Lower leg skin (tissue), 4 donors: Measurements from ENCODE around the gene NELFCD. TPM values are rescaled to one million over a fixed set of nuclear protein-coding genes. Genes with fewer than 3 reads are reported as not detected.

Source experiments
- DNase-seq, 2 donors: peaks; one replicate each; pipeline ENCODE4 v3.0.0-alpha.2; 2019; ENCODE audit warnings: low spot score in 2 of 2
- H3K4me3 ChIP-seq: fragments of 200-600 bp; sonication (generic); 2 replicates; pipeline ENCODE4 v1.5.1; 2017; ENCODE audit warnings: mild to moderate bottlenecking, low read depth; ENCODE audit not compliant: poor library complexity, severe bottlenecking
- POLR2A ChIP-seq, 2 donors: fragments of 450-650 bp; IDR thresholded peaks; one replicate each; pipeline ENCODE4 v1.6.1; 2016 to 2017; ENCODE audit warnings: antibody characterized with exemption in 2 of 2, mild to moderate bottlenecking in 1 of 2, moderate library complexity in 1 of 2
- WGBS, 2 donors: methylation state at CpG; one replicate each; pipeline ENCODE4 v1.1.5; 2018; 5-methylcytosine and 5-hydroxymethylcytosine counted together
- intact Hi-C: fragments of 100-400 bp; cut with DNase I; formaldehyde crosslinking; loops from one replicate; pipeline ENCODE4 v1.15.0; 2023; ENCODE audit warnings: low total_unique reads
- total RNA-seq, 4 donors: library from RNA; depleted of rRNA; stranded (reverse); fragments of >200 nt; gene quantifications; one replicate each; pipeline ENCODE4 v1.1.0, GENCODE V29; 2016
- TF ChIP-seq, protein P1 (sequence below), 3 donors: fragments of 450-650 bp; IDR thresholded peaks; one replicate each; pipeline ENCODE4 v1.5.1; 2016; ENCODE audit warnings: antibody characterized with exemption in 3 of 3, mild to moderate bottlenecking in 3 of 3, moderate library complexity in 2 of 3

The NELFCD gene
- total RNA-seq, 4 donors from 2014 or later = 36.9 to 53.8 (median 44.6) TPM

DNA sequence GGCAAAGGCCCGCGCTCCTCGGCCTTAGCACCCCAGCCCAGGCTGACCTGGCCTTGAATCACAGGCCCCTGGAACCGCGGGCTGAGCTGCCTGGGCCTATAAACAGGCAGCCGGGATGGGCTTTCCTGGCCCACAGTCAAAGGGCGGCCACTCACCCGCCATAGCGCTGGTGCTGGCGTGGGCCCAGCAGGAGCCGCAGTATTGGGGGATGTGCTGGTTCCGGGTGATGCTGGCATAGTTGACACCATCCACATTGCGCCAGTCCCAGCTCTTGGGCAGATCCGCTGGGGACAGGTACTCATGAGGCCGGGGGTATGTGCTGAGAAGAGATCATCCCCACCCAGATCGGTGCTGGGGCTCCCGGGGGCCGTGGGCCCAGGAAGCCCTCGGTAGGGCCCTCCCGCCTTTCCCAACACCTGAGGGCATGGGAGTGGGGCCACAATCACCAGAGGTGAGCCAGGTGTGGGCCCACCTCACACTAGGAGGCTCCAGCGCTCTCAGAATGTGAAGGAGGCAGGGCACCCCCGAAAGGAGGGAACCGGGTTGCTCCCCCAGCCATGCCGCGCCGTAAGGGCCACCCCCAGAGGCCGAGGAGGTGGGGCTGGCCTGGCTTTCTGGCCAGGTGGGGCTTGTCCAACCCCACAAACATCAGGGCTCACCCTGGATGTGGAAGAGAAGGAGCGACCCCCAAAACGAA, 25.3 kb downstream of the NELFCD start:
- H3K4me3 ChIP-seq = peak overlapping the region; percentile 44
- peak in 1 of 2 donors; percentile 87 for DNase-seq
- WGBS, 2 donors = 22 to 25% methylated on average over 22 to 28 of the region's 29 CpGs
- intact Hi-C loops = no loop called here
- TF ChIP-seq POLR2A (IDR thresholded peaks at IDR 0.05) = no peak
- TF ChIP-seq, protein P1, sequence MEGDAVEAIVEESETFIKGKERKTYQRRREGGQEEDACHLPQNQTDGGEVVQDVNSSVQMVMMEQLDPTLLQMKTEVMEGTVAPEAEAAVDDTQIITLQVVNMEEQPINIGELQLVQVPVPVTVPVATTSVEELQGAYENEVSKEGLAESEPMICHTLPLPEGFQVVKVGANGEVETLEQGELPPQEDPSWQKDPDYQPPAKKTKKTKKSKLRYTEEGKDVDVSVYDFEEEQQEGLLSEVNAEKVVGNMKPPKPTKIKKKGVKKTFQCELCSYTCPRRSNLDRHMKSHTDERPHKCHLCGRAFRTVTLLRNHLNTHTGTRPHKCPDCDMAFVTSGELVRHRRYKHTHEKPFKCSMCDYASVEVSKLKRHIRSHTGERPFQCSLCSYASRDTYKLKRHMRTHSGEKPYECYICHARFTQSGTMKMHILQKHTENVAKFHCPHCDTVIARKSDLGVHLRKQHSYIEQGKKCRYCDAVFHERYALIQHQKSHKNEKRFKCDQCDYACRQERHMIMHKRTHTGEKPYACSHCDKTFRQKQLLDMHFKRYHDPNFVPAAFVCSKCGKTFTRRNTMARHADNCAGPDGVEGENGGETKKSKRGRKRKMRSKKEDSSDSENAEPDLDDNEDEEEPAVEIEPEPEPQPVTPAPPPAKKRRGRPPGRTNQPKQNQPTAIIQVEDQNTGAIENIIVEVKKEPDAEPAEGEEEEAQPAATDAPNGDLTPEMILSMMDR (IDR thresholded peaks at IDR 0.05) = no peak

DNA sequence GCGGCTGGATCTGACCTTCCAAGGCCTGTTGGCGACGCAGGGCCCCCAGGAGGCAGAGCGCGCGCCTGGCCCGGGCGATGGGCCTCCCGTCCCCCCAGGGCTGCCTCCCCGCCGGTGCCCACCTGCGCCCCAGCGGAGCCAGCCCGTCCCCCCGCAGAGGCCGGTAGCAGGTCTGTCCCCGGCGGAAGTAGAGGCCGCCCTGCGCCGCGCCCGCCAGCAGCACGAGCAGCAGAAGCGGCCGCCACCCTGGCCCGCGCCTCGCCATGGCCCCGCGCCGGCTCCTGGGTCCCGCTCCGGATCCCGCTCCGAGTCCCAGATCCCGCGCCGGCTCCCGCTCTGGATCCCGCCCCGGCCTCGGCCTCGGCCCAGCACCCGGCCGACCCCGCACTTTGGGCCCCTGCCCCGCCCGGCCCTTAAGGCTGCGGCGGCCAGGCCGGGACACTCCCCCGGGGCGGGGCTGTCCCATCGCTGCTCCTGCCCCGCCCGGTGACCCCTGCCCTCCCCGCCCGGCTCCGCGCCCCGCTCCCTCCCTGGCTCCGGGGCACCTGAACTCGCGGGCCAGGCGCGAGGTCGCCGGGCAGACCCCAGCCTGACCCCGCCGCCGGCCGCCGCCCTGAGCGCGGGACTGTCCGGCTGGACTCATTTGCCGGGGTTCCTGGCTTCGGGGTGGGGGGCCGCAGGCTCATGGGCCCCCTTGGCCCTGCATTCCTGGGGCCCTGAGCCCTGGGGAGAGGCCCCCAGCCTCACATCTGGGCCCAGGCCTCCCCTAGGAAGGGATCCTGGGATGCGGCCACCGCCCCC, 26.0 kb downstream of the NELFCD start, which contains the start of gene CTSZ:
TSS of gene CTSZ (minus strand) at position 391 of the 801 bp plus-strand sequence. CDS start at position 265, 126 bp downstream.
- peak in 1 of 2 donors; percentile 90 for DNase-seq

DNA sequence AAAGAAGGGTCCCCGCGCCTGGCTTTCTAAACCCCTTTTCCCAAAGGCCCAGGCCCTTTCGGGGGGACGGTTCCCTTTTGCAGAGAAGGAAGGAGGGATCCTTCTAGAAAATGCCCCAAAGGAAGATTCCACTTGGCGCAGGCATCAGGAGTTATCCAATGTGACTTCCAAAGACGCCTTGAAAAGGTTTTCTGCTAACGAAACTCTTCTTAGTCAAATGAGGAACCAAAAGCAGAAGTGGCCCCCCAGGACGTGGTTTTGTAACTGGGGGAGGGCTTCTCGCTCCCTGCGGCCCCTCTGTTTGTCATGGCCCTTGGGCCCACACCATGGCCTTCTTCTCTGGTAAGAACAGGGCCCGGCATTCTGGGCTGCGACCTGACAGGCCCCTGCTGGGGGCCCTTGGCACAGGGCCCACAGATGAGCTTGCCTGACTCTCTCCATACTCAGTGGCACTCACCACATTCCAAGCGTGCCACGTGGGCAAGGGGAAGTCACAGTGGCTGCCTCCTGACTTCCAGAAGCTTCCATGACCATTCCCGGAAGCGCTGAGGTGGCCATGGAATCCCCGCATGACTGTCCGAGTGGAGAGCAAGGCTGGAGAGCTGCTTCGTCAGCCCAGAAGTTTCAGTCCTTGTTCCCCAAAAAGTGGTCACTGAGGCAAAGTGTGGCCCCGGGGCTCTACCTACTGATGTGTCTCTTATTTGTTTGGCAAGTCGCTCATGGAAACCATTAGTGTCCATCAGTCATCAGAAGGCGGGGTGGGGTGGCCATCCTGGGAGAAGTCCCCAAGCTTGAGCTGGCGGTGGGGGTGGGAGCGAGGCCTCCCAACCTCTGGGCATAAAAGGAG, 26.8 kb downstream of the NELFCD start:
- intact Hi-C loops = no loop called here
- TF ChIP-seq, protein P1 (IDR thresholded peaks at IDR 0.05) = no peak
- TF ChIP-seq POLR2A (IDR thresholded peaks at IDR 0.05) = no peak
- H3K4me3 ChIP-seq = peak overlapping the region; percentile 44
- 76 to 86% methylated on average over 23 of the region's 24 CpGs for WGBS, 2 donors
- peak; percentile 43 to 91 for DNase-seq

More for the DNA sequence above, 26.0 kb downstream of the NELFCD start, which contains the start of gene CTSZ:
- intact Hi-C loops = no loop called here
- TF ChIP-seq, protein P1 (IDR thresholded peaks at IDR 0.05) = no peak
- TF ChIP-seq POLR2A (IDR thresholded peaks at IDR 0.05) = no peak
- 7 to 80% methylated on average over 1 to 30 of the region's 82 CpGs for WGBS, 2 donors
- H3K4me3 ChIP-seq = peak within 1 kb of the TSS; percentile 44

DNA sequence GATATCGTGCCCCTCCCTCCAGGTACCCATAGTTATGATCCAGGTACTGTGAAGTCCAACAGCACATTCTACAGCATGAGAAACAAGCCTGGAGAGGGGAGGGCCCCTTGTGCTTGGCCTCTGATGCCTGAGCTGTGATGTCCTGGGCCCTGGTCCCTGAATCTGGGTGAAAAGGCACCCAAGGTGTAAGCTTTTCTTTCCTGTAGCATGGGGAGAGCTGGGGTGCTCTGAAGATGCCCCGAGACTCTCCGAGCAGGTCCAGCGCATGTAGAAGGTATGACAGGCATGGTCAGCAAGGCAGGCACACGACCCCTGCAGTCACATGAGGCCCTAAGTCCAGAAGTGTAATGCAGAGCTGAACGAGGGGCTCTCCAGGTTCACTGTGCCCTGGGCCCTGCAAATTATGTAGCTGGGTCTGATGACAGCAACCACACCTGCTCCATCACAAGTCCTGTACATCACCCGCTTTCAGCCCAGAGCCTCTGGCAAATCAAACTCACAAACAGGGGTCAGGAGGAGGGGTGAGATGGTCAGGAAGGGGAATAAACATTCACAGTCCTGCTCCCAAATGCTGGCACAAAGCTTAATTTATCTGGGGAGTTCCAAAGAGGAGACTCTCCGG, 27.8 kb downstream of the NELFCD start:
- 87 to 88% methylated on average over 7 to 8 of the region's 8 CpGs for WGBS, 2 donors
- DNase-seq = peak in 1 of 2 donors; percentile 74
- intact Hi-C loops = no loop called here
- TF ChIP-seq, protein P1 (IDR thresholded peaks at IDR 0.05) = no peak
- TF ChIP-seq POLR2A (IDR thresholded peaks at IDR 0.05) = no peak
- no peak overlapping the region for H3K4me3 ChIP-seq
